Ovary (tissue), 9 donors: ENCODE measurements around the gene HSF4. TPM values are rescaled to one million over a fixed set of nuclear protein-coding genes. Genes with fewer than 3 reads are reported as not detected.

ENCODE experiments used
- DNase-seq, 5 donors: peaks; one replicate each; pipeline ENCODE4 v3.0.0-alpha.2; 2019 to 2020
- H3K27ac ChIP-seq, 2 donors: fragments of 200-600 bp; one replicate each; pipeline versions ENCODE4 v1.5.1 to v1.8.0; 2019 to 2022
- H3K27me3 ChIP-seq: fragments of 200-600 bp; one replicate; pipeline ENCODE4 v1.8.0; 2022
- H3K36me3 ChIP-seq: fragments of 200-600 bp; sonication (generic); one replicate; pipeline ENCODE4 v1.5.1; 2019
- H3K4me1 ChIP-seq: one replicate; pipeline ENCODE4 v1.8.1; 2013; ENCODE audit warnings: mild to moderate bottlenecking, moderate library complexity; ENCODE audit not compliant: insufficient read depth
- H3K4me3 ChIP-seq: fragments of 200-600 bp; sonication (generic); one replicate; pipeline ENCODE4 v1.5.1; 2017
- H3K9me3 ChIP-seq, 2 donors: fragments of 200-600 bp in 1 of 2; sonication (generic) in 1 of 2; one replicate each; pipeline versions ENCODE4 v1.5.1 to v1.8.1; 2013 to 2019; ENCODE audit warnings: mild to moderate bottlenecking in 1 of 2, moderate library complexity in 1 of 2
- CTCF ChIP-seq, 3 donors: fragments of 450-650 bp in 2 of 3; fragments of 200-600 bp in 1 of 3; IDR thresholded peaks; one replicate each; pipeline versions ENCODE4 v1.5.1 to v1.8.0; 2016 to 2022; ENCODE audit warnings: antibody characterized with exemption in 3 of 3, mild to moderate bottlenecking in 1 of 3
- EP300 ChIP-seq: sonication (generic); formaldehyde crosslinking; IDR thresholded peaks from one replicate; pipeline ENCODE4 v1.6.1; 2017; ENCODE audit warnings: antibody characterized with exemption
- POLR2A ChIP-seq: fragments of 450-650 bp; IDR thresholded peaks from one replicate; pipeline ENCODE4 v1.6.1; 2017; ENCODE audit warnings: antibody characterized with exemption, mild to moderate bottlenecking, moderate library complexity
- WGBS, 3 donors: extraction: QIAGEN DNeasy Blood & Tissue Kit in 1 of 3; methylation state at CpG; one replicate each; pipeline versions ENCODE4 v1.1.5 to v1.1.7; 2013 to 2017; 5-methylcytosine and 5-hydroxymethylcytosine counted together
- intact Hi-C, 4 donors: fragments of 100-400 bp; cut with DNase I; formaldehyde crosslinking; loops; one replicate each; pipeline versions ENCODE4 v1.11.0 to v1.15.1; 2022 to 2023
- polyA plus RNA-seq, 2 donors: library from polyadenylated mRNA; stranded (reverse); fragments of 200-250 nt in 1 of 2; fragments of 350-450 nt in 1 of 2; fragmentation: Illumina TruSeq in 1 of 2; extraction: RNeasy Lipid Tissue Mini Kit (QIAGEN cat#74804) in 1 of 2; gene quantifications; one replicate each; pipeline ENCODE4 v1.2.3, GENCODE V29; 2013 to 2014
- total RNA-seq, 7 donors: library from RNA; depleted of rRNA in 2 of 7; stranded (reverse); fragments of >200 nt in 2 of 7; fragmentation: NEBNext Ultra II Directional in 3 of 7; extraction: Animal tissue kit (Norgen Biotek cat#: 25700) in 3 of 7; gene quantifications; one replicate each; pipeline versions ENCODE4 v1.1.0 to v1.2.4, GENCODE V29; 2016 to 2023
- donor health status: DM: no; HTN: no; CAD: no; lungs with moderate emphysema.
- donor health status: DM: no; HTN: no; CAD: no.
- donor health status: Bipolar disorder and iron deficiency.
- donor health status: DM: yes; HTN: yes; CAD: no.
- donor health status: DM: no; HTN: no; CAD: no.
- donor health status: DM: yes; HTN: yes; CAD: no.

Gene HSF4
- total and polyA plus RNA-seq, 9 donors, result 9.9 to 115 (median 69.6) TPM

- Histone ChIP-seq H3K36me3 (no peaks in the 10 kb centered on the region), H3K27me3 (no peaks in the 10 kb centered on the region), H3K4me1 (no peaks in the 10 kb centered on the region), H3K27ac (peak overlapping the region in 1 of 2 donors; percentile 80), H3K4me3 (no peak overlapping the region), H3K9me3 (no peaks in the 10 kb centered on the region)
- DNase-seq, result peak in 1 of 5 donors; percentile 20
- intact Hi-C loops, result loop anchor here in 1 of 4 donors (10.0 kb wide), 1 partner anchor 257 kb away; no protein-coding TSS in a partner anchor
- no peak for TF ChIP-seq CTCF (IDR thresholded peaks at IDR 0.05)
- TF ChIP-seq POLR2A, result no peak
- no peak for TF ChIP-seq EP300
- WGBS, 3 donors, result 40 to 48% (median 41%) methylated on average over 8 of the region's 8 CpGs
Measured at GRCh38 chr16:67151431-67152097, 13.0 kb upstream of the HSF4 start.

GRCh38 chr16:67154578-67155294, 9.8 kb upstream of the HSF4 start:
- no peaks in the 10 kb centered on the region for H3K27me3 ChIP-seq
- intact Hi-C loops, result loop anchor here (1.0 to 10.0 kb wide), 5 partner anchors 176 to 260 kb away; partner anchors contain the start of gene CES3 (in 1 of the 4)
- WGBS, 3 donors, result 26 to 33% (median 31%) methylated on average over 51 to 61 of the region's 61 CpGs
- no peak overlapping the region for H3K27ac ChIP-seq
- H3K9me3 ChIP-seq, result no peaks in the 10 kb centered on the region
- H3K36me3 ChIP-seq, result no peaks in the 10 kb centered on the region
- no peak for DNase-seq
- peaks cover 5% of the 10 kb centered on the region for H3K4me1 ChIP-seq
- TF ChIP-seq POLR2A (no peak), CTCF (IDR thresholded peaks at IDR 0.05) (no peak), EP300 (no peak)
- no peak overlapping the region for H3K4me3 ChIP-seq

GRCh38 chr16:67155295-67156142, 9.0 kb upstream of the HSF4 start:
- WGBS, 3 donors, result 10 to 20% (median 15%) methylated on average over 46 to 74 of the region's 74 CpGs
- H3K9me3 ChIP-seq, result no peaks in the 10 kb centered on the region
- peak; percentile 95 to 98 (median 98) for TF ChIP-seq CTCF (IDR thresholded peaks at IDR 0.05)
- TF ChIP-seq EP300, result no peak
- peak; percentile 22 for TF ChIP-seq POLR2A
- H3K27me3 ChIP-seq, result no peaks in the 10 kb centered on the region
- no peaks in the 10 kb centered on the region for H3K36me3 ChIP-seq
- intact Hi-C loops, result loop anchor here in 3 of 4 donors (2.0 to 10.0 kb wide), 4 partner anchors 179 to 261 kb away; partner anchors contain the start of gene CES3 (in 1 of the 3)
- no peak overlapping the region for H3K4me3 ChIP-seq
- H3K4me1 ChIP-seq, result peaks cover 5% of the 10 kb centered on the region
- peak; percentile 72 to 89 (median 81) for DNase-seq
- H3K27ac ChIP-seq, result no peak overlapping the region
